Gastrocnemius medialis (tissue), 4 donors: ENCODE data around the gene FRA10AC1. TPM values are rescaled to one million over a fixed set of nuclear protein-coding genes. Genes with fewer than 3 reads are reported as not detected.

Experiments used
- ATAC-seq, 2 donors: fragments of 150-250 bp; one replicate each; pipeline ENCODE4 v1.9.1; 2016
- DNase-seq, 2 donors: peaks; one replicate each; pipeline ENCODE4 v3.0.0-alpha.2; 2019
- H3K27ac ChIP-seq, 4 donors: fragments of 200-600 bp; sonication (generic); 1 replicate in 1 of 4; 2 replicates in 3 of 4; pipeline ENCODE4 v1.5.1; 2016 to 2018; ENCODE audit warnings: mild to moderate bottlenecking in 2 of 4, moderate library complexity in 1 of 4
- H3K27me3 ChIP-seq, 3 donors: fragments of 200-600 bp; sonication (generic) in 2 of 3; 1 replicate in 1 of 3; 2 replicates in 2 of 3; pipeline versions ENCODE4 v1.5.1 to v1.6.0; 2016 to 2019; ENCODE audit warnings: mild to moderate bottlenecking in 1 of 3, moderate library complexity in 1 of 3
- H3K36me3 ChIP-seq, 2 donors: fragments of 200-600 bp; sonication (generic) in 1 of 2; one replicate each; pipeline ENCODE4 v1.5.1; 2017 to 2018
- H3K4me1 ChIP-seq, 2 donors: fragments of 200-600 bp; sonication (generic) in 1 of 2; one replicate each; pipeline ENCODE4 v1.5.1; 2016 to 2017; ENCODE audit warnings: mild to moderate bottlenecking in 2 of 2
- H3K4me3 ChIP-seq, 4 donors: fragments of 200-600 bp; sonication (generic) in 3 of 4; 1 replicate in 1 of 4; 2 replicates in 3 of 4; pipeline ENCODE4 v1.5.1; 2016 to 2019; ENCODE audit warnings: mild to moderate bottlenecking in 2 of 4
- H3K9me3 ChIP-seq, 3 donors: fragments of 200-600 bp; sonication (generic) in 2 of 3; 1 replicate in 1 of 3; 2 replicates in 2 of 3; pipeline ENCODE4 v1.5.1; 2016 to 2019
- POLR2A ChIP-seq, 2 donors: fragments of 450-650 bp; IDR thresholded peaks; one replicate each; pipeline ENCODE4 v1.6.1; 2017; ENCODE audit warnings: antibody characterized with exemption in 2 of 2, mild to moderate bottlenecking in 2 of 2, moderate library complexity in 2 of 2
- in situ Hi-C, 4 donors: fragments of 200-750 bp; cut with MboI; loops; one replicate each; pipeline versions ENCODE4 v1.15.0 to v1.8.0; 2017; ENCODE audit warnings: low sequenced_read_pairs in 4 of 4
- intact Hi-C: fragments of 100-400 bp; cut with DNase I; formaldehyde crosslinking; loops from one replicate; pipeline ENCODE4 v1.15.1; 2023; ENCODE audit warnings: low total_unique reads
- total RNA-seq, 4 donors: library from RNA; depleted of rRNA; stranded (reverse); fragments of >200 nt; gene quantifications; one replicate each; pipeline versions ENCODE4 v1.1.0 to v1.2.3, GENCODE V29; 2016
- TF ChIP-seq, protein P1 (sequence below), 5 experiments: fragments of 450-650 bp in 3 of 5; fragments of 200-600 bp in 2 of 5; sonication (generic) in 2 of 5; IDR thresholded peaks in 4 of 5; conservative IDR thresholded peaks in 1 of 5; 1 replicate in 4 of 5; 2 replicates in 1 of 5; pipeline ENCODE4 v1.5.1; 2016 to 2019; ENCODE audit warnings: antibody characterized with exemption in 5 of 5, mild to moderate bottlenecking in 3 of 5, moderate library complexity in 3 of 5

The FRA10AC1 gene
- total RNA-seq, 4 donors from 2014 or later: 4.9 to 10.5 (median 5.5) TPM

DNA sequence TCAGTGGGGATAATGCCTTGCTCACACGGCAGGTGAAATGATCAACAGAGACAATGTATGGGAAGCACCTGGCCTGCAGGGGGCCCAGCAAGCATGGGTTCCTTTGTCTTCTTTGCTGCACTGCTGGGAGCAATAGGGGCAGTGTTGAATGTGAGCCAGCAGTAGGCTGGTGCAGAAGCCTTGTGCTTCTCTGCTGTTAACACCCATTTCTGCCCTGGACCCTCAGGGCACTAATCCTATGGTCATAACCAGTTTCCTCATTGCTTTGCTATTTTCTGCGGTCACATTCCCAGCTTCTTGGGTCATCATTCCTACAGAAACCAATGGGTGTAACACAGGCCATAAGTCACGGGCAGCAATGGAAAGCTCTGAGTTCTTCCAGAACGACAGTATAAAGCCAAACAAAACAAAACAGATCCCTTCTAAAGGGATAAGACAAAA is 44.5 kb upstream of the FRA10AC1 start:
- ATAC-seq (no peak), DNase-seq (no peak)
- H3K4me1 ChIP-seq: peaks cover 0 to 5% of the 10 kb centered on the region in 2 donors
- H3K9me3 ChIP-seq: no peaks in the 10 kb centered on the region
- TF ChIP-seq POLR2A (IDR thresholded peaks at IDR 0.05): no peak
- TF ChIP-seq, protein P1, sequence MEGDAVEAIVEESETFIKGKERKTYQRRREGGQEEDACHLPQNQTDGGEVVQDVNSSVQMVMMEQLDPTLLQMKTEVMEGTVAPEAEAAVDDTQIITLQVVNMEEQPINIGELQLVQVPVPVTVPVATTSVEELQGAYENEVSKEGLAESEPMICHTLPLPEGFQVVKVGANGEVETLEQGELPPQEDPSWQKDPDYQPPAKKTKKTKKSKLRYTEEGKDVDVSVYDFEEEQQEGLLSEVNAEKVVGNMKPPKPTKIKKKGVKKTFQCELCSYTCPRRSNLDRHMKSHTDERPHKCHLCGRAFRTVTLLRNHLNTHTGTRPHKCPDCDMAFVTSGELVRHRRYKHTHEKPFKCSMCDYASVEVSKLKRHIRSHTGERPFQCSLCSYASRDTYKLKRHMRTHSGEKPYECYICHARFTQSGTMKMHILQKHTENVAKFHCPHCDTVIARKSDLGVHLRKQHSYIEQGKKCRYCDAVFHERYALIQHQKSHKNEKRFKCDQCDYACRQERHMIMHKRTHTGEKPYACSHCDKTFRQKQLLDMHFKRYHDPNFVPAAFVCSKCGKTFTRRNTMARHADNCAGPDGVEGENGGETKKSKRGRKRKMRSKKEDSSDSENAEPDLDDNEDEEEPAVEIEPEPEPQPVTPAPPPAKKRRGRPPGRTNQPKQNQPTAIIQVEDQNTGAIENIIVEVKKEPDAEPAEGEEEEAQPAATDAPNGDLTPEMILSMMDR (IDR thresholded peaks at IDR 0.05 in 4 of 5, conservative IDR thresholded peaks at IDR 0.05 in 1 of 5): no peak
- H3K4me3 ChIP-seq: no peak overlapping the region
- intact Hi-C loops: no loop called here
- in situ Hi-C loops: no loop called here
- no peaks in the 10 kb centered on the region for H3K27me3 ChIP-seq
- no peaks in the 10 kb centered on the region for H3K36me3 ChIP-seq
- H3K27ac ChIP-seq: no peak overlapping the region

DNA sequence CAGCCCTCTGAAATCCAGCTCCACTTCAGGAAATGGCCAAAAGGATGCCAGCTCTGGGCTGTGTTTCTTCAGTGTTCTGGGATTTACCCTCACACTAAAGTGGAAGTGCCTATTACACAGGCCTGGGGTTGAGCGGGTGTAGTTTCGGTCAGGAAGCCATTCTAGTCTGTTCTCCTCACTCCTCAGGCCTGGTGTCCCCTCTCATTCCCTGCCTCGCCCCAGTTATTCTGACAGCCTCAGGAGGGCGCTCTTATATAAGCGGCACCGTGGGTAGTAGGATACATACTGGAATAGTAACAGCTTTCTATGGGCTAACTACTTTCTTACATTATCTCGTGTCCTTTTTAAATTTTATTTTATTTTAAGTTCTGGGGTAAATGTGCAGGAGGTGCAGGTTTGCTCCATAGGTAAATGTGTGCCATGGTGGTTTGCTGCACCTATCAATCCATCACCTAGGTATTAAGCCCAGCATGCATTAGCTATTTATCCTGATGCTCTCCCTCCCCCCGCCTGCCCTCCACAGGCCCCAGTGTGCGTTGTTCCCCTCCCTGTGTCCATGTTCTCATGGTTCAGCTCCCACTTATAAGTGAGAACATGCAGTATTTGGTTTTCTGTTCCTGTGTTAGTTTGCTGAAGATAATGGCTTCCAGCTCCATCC is 43.1 kb upstream of the FRA10AC1 start:
- Histone ChIP-seq H3K27me3 (no peaks in the 10 kb centered on the region), H3K4me1 (no peaks in the 10 kb centered on the region), H3K9me3 (no peaks in the 10 kb centered on the region), H3K36me3 (no peaks in the 10 kb centered on the region), H3K4me3 (no peak overlapping the region), H3K27ac (no peak overlapping the region)
- TF ChIP-seq, protein P1 (IDR thresholded peaks at IDR 0.05 in 4 of 5, conservative IDR thresholded peaks at IDR 0.05 in 1 of 5): peak in 2 of 5 experiments; percentile 35
- no peak for TF ChIP-seq POLR2A (IDR thresholded peaks at IDR 0.05)
- ATAC-seq (peak in 1 of 2 donors; percentile 62), DNase-seq (no peak)
- intact Hi-C loops: loop anchor here (2.0 kb wide), 1 partner anchor 71 kb away; no protein-coding TSS in a partner anchor
- in situ Hi-C loops: no loop called here

DNA sequence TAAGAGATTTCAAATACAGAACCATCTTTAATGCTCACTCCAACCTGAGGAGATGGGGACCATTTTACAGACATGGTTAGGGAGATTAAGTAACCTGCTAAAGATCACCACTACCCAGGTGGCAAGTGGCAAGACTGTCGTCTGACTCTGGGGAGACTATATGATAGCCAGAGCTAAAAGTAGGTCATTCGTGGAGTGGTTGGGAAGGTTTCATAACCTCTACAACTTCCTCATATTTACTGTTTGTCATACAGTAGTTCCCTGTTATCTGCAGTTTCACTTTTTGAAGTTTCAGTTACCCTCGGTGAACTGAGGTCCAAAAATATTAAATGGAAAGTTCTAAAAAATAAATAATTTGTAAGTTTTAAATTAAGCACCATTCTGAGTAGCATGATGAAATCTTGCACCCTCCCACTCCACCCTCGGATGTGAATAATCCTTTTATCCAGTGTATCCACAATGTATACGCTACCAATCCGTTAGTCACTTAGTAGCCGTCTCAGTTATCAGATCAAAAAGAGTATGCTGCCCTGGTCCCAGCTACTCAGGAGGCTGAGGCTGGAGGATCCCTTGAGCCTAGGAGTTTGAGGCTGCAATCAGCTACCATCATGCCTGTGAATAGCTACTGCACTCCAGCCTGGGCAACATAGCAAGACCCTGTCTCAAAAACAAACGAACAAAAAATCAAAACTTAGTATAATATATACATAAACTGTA is 40.4 kb upstream of the FRA10AC1 start:
- Histone ChIP-seq H3K27me3 (no peaks in the 10 kb centered on the region), H3K36me3 (no peaks in the 10 kb centered on the region), H3K9me3 (no peaks in the 10 kb centered on the region), H3K4me1 (no peaks in the 10 kb centered on the region), H3K27ac (no peak overlapping the region), H3K4me3 (no peak overlapping the region)
- in situ Hi-C loops: no loop called here
- TF ChIP-seq, protein P1 (IDR thresholded peaks at IDR 0.05 in 4 of 5, conservative IDR thresholded peaks at IDR 0.05 in 1 of 5): no peak
- no peak for TF ChIP-seq POLR2A (IDR thresholded peaks at IDR 0.05)
- intact Hi-C loops: no loop called here
- ATAC-seq: no peak
- no peak for DNase-seq

DNA sequence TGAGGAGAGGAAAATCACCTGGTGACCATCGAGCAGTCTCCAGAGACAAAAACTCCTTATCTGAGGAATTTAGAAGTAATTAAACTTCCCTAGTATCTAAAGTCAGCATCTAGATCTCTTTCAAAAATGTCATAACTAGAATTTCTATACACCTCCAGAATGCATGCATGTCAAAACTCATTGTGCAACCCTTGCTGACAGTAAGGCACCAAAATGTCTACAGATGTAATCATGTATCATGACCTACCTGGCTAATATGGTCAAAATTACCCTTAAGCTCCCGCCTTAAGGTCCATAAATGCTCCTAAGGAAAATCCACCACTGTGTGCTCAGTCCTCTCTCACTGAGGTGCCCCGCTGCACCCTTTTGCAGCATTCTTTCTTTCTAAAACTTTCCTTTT is 39.0 kb upstream of the FRA10AC1 start:
- TF ChIP-seq, protein P1 (IDR thresholded peaks at IDR 0.05 in 4 of 5, conservative IDR thresholded peaks at IDR 0.05 in 1 of 5): no peak
- no peak for TF ChIP-seq POLR2A (IDR thresholded peaks at IDR 0.05)
- Histone ChIP-seq H3K36me3 (no peaks in the 10 kb centered on the region), H3K27ac (no peak overlapping the region), H3K4me1 (no peaks in the 10 kb centered on the region), H3K4me3 (no peak overlapping the region), H3K9me3 (no peaks in the 10 kb centered on the region), H3K27me3 (no peaks in the 10 kb centered on the region)
- ATAC-seq (no peak), DNase-seq (no peak)
- intact Hi-C loops: no loop called here
- in situ Hi-C loops: no loop called here
